HG02678 (cell line): ENCODE data around the gene ZC3H10.
"Not testable (repeated sequence)": the region's sequence is repeated elsewhere in the genome, so short reads cannot be mapped to it uniquely, and the experiment has no call there.

Source experiments
- ATAC-seq: cut with Tn5 transposase; IDR thresholded peaks from one replicate; pipeline ENCODE4 v1.9.1; 2021; ENCODE audit warnings: mild to moderate bottlenecking, moderate library complexity; ENCODE audit not compliant: unreplicated experiment

Gene ZC3H10, protein sequence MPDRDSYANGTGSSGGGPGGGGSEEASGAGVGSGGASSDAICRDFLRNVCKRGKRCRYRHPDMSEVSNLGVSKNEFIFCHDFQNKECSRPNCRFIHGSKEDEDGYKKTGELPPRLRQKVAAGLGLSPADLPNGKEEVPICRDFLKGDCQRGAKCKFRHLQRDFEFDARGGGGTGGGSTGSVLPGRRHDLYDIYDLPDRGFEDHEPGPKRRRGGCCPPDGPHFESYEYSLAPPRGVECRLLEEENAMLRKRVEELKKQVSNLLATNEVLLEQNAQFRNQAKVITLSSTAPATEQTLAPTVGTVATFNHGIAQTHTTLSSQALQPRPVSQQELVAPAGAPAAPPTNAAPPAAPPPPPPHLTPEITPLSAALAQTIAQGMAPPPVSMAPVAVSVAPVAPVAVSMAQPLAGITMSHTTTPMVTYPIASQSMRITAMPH

DNA sequence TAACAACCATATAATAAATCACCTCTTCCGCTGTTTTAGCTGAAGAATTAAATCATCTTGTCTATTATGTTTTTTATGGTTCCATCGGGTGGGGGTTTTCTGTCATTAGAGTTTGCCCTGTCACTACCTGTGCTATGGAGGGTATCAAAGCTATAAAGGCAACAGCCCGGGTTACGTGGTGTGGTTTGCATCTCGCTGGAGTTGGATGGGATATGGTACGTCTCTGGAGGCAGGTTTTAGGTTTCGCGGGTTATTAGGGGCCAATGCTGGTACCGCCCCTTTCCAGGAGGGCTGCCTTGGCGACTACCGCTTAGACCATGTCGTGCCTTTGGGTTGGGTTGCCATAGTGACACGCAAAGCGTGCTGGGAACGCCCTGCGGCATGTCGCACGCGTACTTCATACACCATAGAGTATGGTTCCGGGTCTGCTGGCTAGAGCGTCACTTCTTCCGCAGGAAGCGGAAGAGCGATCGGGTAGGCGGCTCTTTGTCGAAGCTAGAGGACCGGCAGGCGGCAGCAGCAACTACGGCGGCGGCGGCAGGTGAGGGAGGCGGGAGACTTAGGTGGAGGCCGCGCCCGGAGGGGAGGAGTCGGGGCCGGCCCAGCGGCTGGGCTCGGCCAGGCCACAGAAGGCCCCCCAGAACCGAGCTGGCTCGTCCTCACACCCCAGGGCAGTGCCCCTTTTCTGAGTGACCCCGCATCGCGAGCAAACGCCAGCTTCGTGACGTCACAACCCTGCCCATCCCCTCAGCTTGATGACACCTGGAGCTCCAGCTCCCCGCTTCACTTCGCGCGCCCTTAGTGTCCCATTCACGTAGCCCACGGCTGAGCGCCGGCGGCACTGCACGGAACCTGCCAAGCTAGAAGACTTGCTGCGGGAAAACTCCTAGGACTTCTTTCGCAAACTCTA is at the start of gene ZC3H10:
Gene ZC3H10, plus strand, starts transcription at position 489 of the 910 bp plus-strand sequence. CDS start 2,297 bp downstream, outside the sequence.
- peak; percentile 77 for ATAC-seq

DNA sequence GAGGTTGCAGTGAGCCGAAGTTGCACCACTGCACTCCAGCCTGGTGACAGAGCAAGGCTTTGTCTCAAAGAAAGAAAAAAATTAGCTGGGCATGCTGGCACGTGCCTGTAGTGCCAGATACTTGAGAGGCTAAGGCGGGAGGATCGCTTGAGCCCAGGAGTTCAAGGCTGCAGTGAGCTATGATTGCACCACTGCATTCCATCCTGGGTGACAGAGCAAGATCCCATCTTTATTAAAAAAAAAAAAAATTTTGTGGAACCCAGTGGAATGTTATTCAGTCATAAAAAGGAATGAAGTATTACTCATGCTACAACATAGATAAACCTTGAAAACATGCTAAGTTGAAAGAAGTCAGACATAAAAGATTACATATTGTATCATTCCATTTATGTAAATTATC is 46.4 kb upstream of the ZC3H10 start:
- ATAC-seq, result no peak

DNA sequence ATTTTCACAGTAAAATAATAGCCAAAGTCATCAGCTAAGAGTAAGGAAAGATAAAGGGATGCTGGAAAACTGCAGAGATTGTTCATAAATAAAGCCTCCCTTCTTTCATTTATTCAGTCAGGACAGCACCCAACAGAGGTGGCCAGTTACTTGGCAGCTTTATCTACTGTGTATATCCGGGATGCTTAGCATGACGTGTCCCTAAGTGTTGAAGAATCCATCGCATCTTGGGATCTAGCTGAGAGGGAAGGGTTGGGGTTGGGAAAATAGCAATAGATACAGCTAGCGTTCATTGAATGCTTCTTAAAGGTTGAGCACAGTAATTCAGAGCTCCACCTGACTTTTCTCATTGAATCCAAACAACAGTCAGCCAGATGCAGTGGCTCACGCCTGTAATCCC is 43.7 kb upstream of the ZC3H10 start:
- ATAC-seq, result no peak

DNA sequence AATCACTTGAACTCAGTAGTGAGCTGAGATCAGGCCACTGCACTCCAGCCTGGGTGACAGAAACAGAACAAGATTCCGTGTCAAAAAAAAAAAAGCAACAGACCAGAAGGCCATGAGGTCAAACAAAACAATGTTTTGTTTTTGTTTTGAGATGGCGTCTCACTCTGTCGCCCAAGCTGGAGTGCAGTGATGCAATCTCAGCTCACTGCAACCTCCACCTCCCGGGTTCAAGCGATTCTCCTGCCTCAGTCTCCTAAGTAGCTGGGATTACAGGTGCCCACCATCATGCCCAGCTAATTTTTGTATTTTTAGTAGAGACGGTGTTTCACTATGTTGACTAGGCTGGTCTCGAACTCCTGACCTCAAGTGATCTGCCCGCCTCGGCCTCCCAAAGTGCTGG is 40.1 kb upstream of the ZC3H10 start:
- ATAC-seq, result not testable (repeated sequence)

DNA sequence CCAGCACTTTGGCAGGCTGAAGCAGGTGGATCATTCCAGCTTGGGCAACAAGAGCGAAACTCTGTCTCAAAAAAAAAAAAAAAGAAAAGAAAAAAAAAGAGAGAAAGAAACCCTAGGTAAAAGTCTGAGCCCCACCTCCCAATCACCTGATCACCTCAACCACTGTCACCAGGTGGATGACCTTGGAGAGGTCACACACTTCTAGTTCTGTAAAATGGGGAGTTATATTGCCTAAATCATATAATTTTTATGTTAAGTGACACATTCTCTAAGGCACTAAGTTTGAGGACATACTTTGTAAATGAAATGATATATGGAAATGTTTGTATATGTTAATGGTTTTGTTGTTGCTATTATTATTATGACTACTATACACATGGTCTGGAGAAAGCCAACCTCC is 39.6 kb upstream of the ZC3H10 start:
- ATAC-seq, result no peak

DNA sequence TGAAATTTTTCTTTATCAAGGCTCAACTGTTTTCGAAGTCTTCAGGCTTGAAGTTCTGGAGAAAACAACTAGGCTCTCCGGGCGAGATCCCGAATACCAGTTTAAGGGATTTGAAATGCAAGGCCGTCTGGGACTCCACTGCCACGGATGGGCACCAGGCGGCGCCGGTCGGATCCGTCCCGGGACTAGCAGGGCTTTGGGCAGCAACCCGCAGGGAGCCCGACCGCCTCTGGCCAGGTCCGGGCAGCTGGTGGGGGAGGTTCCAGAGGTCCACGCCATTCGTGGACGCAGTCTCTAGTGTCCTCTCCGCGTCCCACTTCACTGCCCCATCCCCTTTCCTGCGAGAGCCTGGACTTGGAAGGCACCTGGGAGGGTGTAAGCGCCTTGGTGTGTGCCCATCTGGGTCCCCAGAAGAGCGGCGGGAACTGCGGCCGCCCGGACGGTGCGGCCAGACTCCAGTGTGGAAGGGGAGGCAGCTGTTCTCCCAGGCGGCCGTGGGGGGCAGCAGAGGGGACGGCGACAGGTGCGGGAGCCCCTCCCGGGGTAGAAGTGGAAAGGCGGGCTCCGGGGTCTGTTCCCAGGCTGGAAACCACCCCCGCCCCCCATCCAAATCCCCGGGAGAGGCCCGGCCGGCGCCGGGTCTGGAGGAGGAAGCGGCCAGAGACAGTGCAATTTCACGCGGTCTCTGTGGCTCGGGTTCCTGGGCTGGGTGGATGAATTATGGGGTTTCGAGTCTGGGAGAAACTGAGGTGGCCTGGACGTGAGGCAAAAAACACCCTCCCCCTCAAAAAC is 38.9 kb upstream of the ZC3H10 start:
- peak; percentile 79 for ATAC-seq

DNA sequence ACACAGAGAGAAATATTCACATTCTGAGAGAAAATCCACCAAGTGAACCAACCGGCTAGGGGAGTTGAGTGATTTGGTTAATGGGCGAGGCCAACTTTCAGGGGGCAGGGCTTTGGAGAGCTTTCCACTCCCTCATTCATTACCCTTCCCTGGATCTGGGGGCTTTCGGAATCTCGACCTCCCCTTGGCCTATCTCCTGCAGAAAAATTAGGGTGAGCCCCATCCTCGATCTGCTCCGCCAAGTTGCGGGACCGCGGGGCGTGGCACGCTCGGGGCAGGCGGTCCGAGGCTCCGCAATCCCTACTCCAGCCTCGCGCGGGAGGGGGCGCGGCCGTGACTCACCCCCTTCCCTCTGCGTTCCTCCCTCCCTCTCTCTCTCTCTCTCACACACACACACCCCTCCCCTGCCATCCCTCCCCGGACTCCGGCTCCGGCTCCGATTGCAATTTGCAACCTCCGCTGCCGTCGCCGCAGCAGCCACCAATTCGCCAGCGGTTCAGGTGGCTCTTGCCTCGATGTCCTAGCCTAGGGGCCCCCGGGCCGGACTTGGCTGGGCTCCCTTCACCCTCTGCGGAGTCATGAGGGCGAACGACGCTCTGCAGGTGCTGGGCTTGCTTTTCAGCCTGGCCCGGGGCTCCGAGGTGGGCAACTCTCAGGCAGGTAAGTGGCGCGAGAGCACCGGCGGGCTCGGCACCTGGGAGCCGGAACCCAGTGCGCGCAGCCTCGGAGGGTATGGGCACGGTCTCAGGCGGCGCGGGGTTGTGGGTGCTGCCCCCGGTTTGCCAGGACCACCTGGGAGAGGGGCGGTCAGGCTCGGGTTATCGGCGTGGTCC is 38.1 kb upstream of the ZC3H10 start, which contains the start of gene ERBB3:
Gene ERBB3, plus strand, starts transcription at position 443 of the 833 bp plus-strand sequence. Its CDS starts 136 bp downstream, at position 579.
- peak; percentile 28 for ATAC-seq

DNA sequence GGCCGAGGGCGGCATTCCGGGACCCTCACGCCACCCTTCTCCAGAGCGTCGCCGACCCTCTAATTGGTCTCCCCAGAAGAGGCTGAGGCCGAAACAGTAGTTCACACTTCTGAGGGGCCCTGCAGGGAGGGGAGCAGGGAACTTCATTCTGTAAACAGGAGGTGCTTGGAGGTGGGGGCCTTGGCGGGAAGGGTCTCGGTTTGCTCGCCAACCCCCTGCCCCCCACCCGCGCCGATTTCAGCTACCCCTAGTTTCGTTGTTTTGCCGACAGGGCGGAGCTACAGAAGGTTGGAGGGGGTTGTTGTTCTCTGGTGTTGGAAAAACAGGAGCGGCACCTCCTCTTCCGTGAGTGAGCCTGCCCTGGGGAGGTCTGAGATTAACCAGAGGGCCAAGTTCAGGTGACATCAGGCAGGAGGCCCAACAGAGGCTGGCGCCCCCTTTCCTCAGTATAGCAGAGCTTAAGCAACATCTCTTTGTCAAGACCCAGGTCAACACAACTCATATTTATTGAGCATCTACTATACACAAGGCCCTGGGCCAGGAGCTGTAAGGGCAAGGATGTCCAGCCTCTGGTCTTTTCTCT is 37.4 kb upstream of the ZC3H10 start:
- no peak for ATAC-seq

DNA sequence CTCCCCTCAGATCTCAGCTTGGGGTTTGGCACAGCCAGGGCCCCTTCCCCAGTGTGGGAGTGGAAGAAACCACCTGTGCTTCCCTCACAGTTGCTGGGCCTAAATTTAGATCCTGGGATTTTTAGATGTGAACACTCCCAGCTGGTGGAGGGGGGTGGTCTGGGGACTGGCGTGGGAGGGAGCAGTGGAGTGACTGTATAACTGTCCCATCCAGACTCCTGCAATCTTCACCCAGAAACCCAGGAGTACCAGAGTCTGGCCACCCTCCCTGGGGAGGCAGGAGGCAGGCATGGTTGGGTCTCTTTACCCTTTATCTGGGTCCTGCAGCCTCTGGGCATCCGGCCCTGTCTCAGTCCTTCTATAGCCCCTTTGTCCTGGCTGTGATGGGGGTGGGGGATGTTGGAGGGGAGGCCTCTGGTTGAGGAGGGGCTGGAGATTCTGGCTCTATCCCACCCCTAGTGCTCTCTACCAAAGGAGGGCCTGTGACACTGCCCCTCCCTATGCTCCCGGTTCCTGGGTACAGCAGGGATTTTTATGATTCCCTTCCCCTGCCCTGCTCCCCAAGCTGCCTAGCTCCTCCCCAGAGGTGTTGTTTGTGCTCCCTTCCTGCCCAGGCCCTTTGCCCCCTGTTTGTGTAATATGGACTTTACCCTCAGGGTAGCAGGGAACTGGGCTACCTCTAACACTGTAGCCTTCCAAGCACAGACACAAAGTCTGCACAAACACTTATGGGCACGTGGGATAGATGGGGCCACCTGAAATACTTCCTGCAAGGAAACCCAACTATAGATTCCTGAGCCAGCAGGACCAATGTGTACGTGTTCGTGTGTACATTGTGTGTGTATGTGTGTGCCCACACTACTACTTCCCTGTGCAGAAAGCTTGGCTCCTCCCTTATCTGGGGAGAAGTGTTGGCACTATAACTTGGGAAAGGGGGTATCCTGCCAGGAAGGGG is 36.4 kb upstream of the ZC3H10 start:
- no peak for ATAC-seq

DNA sequence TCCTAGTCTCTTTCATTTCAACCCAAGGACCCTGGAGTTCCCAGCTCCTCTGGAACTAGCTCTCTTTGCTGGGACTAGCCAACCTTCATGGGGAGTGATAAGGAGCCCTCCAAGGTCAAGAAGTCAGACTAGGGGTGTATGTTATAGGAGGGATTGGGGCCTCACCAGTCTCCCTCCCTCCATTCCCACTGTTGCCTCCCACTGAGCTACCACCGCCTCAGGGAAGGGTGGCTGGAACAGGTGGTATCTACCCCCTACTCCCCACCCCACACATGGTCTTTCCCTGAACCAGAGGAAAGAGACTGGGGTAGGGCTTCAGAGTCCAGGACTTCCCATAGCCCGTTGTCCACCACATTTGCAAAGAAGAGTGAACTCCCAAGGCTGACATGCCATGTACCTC is 35.7 kb upstream of the ZC3H10 start:
- ATAC-seq, result no peak

DNA sequence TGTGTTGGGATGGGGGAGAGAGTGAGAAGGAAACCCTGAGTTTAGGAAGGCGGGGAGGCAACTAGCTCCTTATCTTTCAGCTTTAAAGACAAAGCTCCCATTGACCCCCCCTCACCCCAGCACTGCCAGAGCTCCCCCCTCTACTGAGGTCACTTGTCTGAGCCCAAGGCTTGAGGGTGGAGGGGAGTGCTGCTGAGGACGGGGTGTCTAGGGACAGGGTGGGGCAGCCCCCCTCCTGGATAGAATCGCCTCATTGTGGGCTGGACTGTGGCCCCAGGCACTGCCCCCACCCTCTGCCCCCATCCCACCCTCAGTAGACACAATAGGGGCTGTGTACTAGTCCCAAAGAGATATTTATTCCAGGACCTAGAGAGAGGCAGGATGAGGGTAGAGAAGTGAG is 35.1 kb upstream of the ZC3H10 start:
- ATAC-seq, result no peak

DNA sequence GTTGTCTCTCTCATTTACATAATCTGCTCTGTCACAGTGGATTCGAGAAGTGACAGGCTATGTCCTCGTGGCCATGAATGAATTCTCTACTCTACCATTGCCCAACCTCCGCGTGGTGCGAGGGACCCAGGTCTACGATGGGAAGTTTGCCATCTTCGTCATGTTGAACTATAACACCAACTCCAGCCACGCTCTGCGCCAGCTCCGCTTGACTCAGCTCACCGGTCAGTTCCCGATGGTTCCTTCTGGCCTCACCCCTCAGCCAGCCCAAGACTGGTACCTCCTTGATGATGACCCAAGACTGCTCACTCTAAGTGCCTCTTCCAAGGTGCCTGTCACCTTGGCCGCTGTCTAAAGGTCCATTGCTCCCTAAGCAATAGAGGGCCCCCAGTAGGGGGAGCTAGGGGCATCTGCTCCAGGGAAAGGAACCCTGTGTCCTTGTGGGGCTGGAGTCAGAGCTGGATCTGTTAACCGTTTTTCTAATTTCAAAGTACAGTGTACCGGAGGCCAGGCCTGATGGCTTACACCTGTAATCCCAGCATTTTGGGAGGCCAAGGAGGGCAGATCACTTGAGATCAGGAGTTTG is 33.0 kb upstream of the ZC3H10 start:
- no peak for ATAC-seq

DNA sequence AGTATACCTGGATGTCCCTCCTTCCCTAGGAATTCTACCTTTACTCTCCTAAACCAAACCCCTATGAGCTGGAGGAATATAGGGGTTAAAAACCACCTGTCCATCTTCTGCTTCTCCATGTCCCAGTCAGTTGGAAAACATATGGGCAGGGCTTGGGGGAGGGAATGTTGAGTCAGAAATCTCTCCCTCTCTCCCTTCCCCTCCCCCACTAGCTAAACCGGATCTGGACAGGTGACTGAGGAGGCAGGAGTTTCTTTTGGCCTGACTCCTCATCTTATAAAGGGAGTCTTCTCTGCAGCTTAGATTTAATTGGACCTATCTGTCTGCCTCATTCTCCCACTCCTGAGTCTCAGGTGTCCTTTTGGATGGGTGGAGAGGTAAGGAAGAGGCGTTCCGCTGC is 32.0 kb upstream of the ZC3H10 start:
- no peak for ATAC-seq

DNA sequence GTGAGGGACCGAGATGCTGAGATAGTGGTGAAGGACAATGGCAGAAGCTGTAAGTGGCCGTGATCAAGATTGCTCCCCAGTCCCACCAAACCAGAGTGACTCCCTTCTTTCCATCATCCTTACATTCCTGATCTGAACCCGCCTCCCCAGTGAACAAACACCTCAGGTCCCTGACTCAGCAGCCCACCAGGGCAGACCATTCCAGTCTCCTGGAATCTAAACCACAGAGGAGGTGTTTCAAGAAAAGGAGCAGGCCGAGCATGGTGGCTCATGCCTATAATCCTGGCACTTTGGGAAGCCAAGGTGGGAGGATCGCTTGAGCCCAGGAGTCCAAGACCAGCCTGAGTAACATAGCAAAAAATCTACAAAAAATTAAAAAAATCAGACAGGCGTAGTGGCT is 31.5 kb upstream of the ZC3H10 start:
- ATAC-seq, result no peak

DNA sequence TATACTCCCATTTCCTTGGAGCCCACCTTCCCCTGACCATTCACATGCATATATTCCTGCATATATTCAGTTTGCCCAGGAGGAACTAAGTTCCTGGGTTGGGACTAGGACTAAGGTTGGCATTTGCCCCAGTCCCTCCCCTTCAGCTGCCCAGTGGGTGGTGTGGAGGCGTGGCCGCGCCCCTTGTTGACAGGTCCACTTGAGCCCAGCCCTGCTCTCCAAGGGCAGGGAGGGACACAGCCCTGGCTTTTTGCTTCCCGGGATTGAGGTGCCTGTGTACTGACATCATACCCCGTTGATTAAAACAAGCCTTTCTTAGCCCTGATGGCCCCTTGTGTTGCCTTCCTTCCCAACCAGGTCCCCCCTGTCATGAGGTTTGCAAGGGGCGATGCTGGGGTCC is 30.8 kb upstream of the ZC3H10 start:
- no peak for ATAC-seq

DNA sequence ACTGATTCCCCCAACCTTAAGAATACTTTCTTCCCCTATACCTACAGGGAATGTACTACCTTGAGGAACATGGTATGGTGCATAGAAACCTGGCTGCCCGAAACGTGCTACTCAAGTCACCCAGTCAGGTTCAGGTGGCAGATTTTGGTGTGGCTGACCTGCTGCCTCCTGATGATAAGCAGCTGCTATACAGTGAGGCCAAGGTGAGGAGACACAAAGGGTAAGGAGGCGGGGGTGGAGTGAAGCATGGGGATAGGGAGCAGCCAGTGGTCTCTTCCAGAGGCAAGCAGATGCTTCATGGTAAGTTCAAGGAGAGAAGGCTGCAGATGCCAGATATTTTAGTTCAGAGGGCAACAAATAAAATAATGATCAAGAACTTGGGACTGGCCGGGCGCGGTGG is 20.3 kb upstream of the ZC3H10 start:
- no peak for ATAC-seq

DNA sequence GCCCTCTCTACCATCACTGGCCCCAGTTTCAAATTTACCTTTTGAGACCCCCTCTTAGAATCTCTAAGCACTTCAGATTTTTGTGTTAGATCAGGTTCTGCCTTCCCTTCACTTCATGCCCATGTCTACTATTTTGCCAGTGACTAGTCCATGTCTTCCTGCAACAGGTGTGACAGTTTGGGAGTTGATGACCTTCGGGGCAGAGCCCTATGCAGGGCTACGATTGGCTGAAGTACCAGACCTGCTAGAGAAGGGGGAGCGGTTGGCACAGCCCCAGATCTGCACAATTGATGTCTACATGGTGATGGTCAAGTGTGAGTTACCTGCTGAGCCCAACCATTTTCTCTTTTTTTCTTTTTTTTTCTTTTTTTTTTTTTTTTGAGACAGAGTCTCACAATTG is 19.5 kb upstream of the ZC3H10 start:
- no peak for ATAC-seq

DNA sequence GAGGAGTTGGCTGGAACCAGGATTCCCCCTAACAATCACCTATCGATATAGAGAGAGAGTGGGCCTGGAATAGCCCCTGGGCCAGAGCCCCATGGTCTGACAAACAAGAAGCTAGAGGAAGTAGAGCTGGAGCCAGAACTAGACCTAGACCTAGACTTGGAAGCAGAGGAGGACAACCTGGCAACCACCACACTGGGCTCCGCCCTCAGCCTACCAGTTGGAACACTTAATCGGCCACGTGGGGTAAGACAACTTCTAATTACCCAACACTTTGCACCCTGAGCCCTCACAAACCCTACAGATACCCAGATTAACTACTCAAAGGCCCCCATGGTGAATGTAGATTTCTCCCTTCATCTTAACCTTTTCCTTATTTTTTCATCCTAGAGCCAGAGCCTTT is 18.3 kb upstream of the ZC3H10 start:
- no peak for ATAC-seq
